ES-I3 (cell line): ENCODE measurements around the gene SOCS1.
"Not testable (repeated sequence)": the region's sequence is repeated elsewhere in the genome, so short reads cannot be mapped to it uniquely, and the experiment has no call there.

Source experiments
- H3K36me3 ChIP-seq: 2 replicates; pipeline ENCODE4 v1.6.1; 2013; ENCODE audit warnings: mild to moderate bottlenecking, low read length, control low read depth, moderate library complexity; ENCODE audit not compliant: insufficient read depth
- H3K4me1 ChIP-seq: 2 replicates; pipeline ENCODE4 v1.6.1; 2013; ENCODE audit warnings: mild to moderate bottlenecking, control low read depth, low read length; ENCODE audit not compliant: insufficient read depth
- H3K9ac ChIP-seq: 2 replicates; pipeline ENCODE4 v1.6.1; 2013; ENCODE audit warnings: low read depth, mild to moderate bottlenecking, low read length, moderate library complexity
- H3K9me3 ChIP-seq: 2 replicates; pipeline ENCODE4 v1.6.1; 2013; ENCODE audit warnings: mild to moderate bottlenecking, low read length, moderate library complexity; ENCODE audit not compliant: control insufficient read depth, insufficient read depth

SOCS1 gene

GRCh38 chr16:11235703-11235991, 20.4 kb downstream of the SOCS1 start:
- H3K4me1 ChIP-seq = peaks cover 4% of the 10 kb centered on the region; the same call in 1 of the 2 replicates
- H3K9me3 ChIP-seq = no peaks in the 10 kb centered on the region

GRCh38 chr16:11234884-11235702, 20.9 kb downstream of the SOCS1 start:
- H3K4me1 ChIP-seq = peaks cover 4% of the 10 kb centered on the region; the same call in 1 of the 2 replicates
- H3K9me3 ChIP-seq = no peaks in the 10 kb centered on the region
- no peaks in the 10 kb centered on the region for H3K36me3 ChIP-seq
- no peak overlapping the region for H3K9ac ChIP-seq

More at GRCh38 chr16:11235703-11235991, 20.4 kb downstream of the SOCS1 start:
- no peaks in the 10 kb centered on the region for H3K36me3 ChIP-seq
- no peak overlapping the region for H3K9ac ChIP-seq

GRCh38 chr16:11233727-11234376, 22.2 kb downstream of the SOCS1 start:
- no peak overlapping the region for H3K9ac ChIP-seq
- H3K4me1 ChIP-seq = peaks cover 4% of the 10 kb centered on the region; the same call in 1 of the 2 replicates
- no peaks in the 10 kb centered on the region for H3K36me3 ChIP-seq
- H3K9me3 ChIP-seq = no peaks in the 10 kb centered on the region

- peaks cover 4% of the 10 kb centered on the region; the same call in 1 of the 2 replicates for H3K4me1 ChIP-seq
- no peaks in the 10 kb centered on the region for H3K9me3 ChIP-seq
- no peak overlapping the region for H3K9ac ChIP-seq
- H3K36me3 ChIP-seq = no peaks in the 10 kb centered on the region
These were observed 22.9 kb downstream of the SOCS1 start for GRCh38 chr16:11232852-11233726.

DNA sequence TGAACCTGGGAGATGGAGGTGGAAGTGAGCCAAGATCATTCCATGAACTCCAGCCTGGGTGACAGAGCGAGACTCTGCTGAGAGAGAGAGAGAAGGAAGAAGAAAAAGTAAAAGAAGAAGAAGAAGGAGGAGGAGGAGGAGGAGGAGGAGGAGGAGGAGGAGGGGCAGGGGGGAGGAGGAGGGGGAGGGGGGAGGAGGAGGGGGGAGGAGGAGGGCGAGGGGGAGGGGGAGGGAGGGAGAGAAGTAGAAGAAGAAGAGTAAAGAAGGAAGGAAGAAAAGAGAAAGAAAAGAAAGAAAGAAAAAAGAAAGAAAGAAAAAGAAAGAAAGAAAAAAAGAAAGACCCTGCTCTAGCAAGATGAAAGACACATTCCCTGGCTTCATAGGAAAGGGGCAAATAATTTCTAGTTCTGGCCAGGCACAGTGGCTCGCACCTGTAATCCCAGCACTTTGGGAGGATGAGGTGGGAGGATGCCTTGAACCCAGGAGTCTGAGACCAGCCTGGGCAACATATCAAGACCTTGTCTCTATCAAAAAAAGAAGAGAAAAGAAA, 23.6 kb downstream of the SOCS1 start:
- no peak overlapping the region for H3K9ac ChIP-seq

GRCh38 chr16:11231367-11231970, 24.5 kb downstream of the SOCS1 start:
- Histone ChIP-seq H3K9me3 (no peaks in the 10 kb centered on the region), H3K9ac (no peak overlapping the region), H3K4me1 (peaks cover 4% of the 10 kb centered on the region; the same call in 1 of the 2 replicates), H3K36me3 (no peaks in the 10 kb centered on the region)

More for the DNA sequence above, 23.6 kb downstream of the SOCS1 start:
- Histone ChIP-seq H3K9me3 (no peaks in the 10 kb centered on the region), H3K4me1 (peaks cover 4% of the 10 kb centered on the region; the same call in 1 of the 2 replicates), H3K36me3 (no peaks in the 10 kb centered on the region)

DNA sequence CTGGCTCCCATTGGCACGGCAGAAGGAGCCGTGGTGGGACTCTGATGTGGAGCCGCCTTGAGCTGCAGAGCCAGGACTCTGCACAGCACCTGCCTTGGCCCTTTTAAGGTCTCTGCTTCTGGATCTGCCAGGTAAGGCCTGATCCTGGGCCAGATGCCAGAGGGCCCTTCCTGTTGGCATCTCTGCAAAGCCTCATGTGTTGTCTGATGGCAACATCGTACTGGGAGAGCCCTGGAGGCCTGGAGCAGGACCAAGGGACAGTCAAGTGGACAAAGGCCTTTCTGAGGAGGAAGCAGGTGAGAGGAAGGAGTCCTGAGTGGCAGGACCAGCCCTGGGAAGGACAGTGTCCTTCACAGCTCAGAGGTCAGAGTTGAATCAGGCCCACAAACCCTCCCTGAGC, 26.1 kb downstream of the SOCS1 start:
- no peak overlapping the region for H3K9ac ChIP-seq
- no peaks in the 10 kb centered on the region for H3K9me3 ChIP-seq
- H3K4me1 ChIP-seq = peaks cover 4% of the 10 kb centered on the region; the same call in 1 of the 2 replicates
- no peaks in the 10 kb centered on the region for H3K36me3 ChIP-seq

DNA sequence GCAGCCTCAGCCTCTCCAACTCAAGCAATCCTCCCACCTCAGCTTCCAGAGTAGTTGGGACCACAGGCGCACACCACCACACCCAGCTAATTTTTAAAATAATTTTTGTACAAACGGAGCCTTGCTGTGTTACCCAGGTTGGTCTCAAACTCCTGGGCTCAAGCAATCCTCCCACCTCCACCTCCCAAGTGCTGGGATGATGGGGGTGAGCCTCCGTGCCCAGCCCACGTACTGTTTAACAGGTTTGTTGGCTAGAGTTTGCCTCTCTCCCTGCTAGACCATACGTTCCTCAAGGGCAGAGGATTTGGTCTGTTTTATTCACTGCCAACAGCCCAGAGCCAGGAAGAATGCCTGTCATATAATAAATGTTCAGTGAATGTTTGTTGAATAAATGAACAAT, 26.6 kb downstream of the SOCS1 start:
- Histone ChIP-seq H3K9me3 (no peaks in the 10 kb centered on the region), H3K36me3 (no peaks in the 10 kb centered on the region), H3K4me1 (peaks cover 4% of the 10 kb centered on the region; the same call in 1 of the 2 replicates), H3K9ac (no peak overlapping the region)

GRCh38 chr16:11225677-11226549, 30.1 kb downstream of the SOCS1 start:
- H3K4me1 ChIP-seq = peaks cover 5% of the 10 kb centered on the region; the same call in 1 of the 2 replicates
- H3K9me3 ChIP-seq = no peaks in the 10 kb centered on the region
- no peak overlapping the region for H3K9ac ChIP-seq
- H3K36me3 ChIP-seq = no peaks in the 10 kb centered on the region

DNA sequence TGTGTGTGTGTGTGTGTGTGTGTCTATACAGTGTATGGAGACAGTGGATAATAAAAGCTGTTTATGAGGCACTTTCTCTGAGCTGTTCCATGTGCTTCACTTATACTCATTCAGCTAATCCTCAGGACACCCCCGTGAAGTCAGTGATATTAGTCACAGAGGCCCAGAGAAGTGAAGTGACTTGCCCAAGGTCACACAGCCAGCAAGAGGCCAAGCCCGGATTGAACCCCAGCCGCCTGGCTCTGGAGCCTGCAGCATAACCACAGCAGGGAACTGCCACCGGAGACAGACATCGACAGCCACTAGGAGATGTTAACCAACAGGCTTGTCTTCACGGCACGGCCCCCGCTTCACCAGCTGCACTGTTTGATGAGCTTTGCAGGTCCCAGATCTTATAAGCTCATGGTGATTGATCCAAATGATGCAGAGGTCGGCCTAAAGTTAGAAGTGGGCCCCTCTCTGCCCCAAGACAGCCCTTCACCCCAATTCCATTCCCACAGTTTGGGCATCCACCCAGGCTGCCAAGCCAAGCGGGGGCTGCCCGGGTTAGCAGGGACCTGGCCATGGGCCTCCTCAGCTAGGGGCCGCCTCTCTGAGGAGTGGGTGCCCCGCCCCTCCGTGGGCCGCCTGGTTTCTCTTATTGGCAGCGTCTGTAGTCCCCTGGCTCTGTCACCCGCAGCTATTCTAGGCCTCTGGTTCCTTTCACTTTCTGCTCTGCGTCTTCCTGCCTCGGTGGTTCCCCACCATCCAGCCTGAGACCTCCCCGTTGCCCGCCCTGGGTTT, 30.9 kb downstream of the SOCS1 start:
- no peaks in the 10 kb centered on the region for H3K36me3 ChIP-seq
- no peaks in the 10 kb centered on the region for H3K9me3 ChIP-seq
- H3K4me1 ChIP-seq = peaks cover 5% of the 10 kb centered on the region; the same call in 1 of the 2 replicates
- H3K9ac ChIP-seq = no peak overlapping the region

DNA sequence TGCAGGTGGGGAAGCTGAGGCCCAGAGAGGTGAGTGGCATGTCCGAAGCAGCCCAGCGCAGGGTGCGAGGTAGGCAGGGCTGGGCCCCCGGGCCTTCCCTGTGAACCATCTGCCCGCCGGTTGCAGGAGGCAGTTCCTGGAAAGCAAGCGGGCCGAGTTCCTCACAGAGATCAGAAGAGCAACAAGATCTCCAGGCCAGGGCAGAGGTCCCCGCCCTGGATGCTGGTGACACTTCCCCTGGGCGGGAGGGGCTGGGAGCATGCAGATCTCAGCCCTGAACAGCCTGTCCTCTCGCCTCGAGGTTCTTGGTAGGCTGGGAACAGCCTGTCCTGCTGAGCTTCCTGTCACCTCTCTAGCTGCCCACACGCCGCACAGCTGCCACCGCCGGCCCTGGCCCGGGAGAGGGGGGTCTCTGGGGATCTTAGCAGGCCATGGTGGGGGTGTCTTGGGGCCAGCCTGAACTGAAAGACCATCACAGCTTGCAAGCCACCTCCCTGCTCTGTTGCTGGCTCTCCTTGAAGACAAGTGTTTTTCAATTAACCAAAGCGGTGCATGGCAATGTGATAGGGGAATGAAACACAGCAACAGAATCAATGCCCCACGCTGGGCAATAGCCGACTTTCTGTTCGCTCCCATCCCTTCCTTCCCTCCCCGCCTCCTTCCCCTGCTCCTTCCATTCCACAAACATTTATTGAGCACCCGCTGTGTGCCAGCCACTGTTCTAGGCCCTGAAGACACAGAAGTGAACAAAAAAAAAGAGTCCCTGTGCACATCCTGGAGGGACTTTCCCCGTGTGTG, 31.7 kb downstream of the SOCS1 start:
- Histone ChIP-seq H3K4me1 (peaks cover 5% of the 10 kb centered on the region; the same call in 1 of the 2 replicates), H3K36me3 (no peaks in the 10 kb centered on the region), H3K9ac (no peak overlapping the region), H3K9me3 (no peaks in the 10 kb centered on the region)

DNA sequence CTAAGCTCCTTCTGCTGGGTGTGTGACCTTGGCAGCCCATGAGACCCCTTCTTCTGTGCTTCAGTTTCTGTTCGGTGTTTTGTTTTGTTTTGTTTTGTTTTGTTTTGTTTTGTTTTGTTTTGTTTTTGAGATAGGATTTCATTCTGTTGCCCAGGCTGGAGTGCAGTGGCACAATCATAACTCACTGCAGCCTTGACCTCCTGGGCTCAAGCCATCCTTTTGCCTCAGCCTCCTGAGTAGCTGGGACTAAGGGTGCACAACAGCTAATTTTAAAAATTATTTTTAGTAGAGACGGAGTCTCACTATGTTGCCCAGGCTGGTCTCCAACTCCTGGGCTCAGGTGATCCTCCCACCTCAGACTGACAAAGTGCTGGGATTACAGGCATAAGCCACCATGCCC, 35.5 kb downstream of the SOCS1 start:
- not testable (repeated sequence) for H3K4me1 ChIP-seq, H3K9me3 ChIP-seq, H3K9ac ChIP-seq, H3K36me3 ChIP-seq
